ENCODE measurements around the gene HMGXB3.
"Not testable (repeated sequence)": the region's sequence is repeated elsewhere in the genome, so short reads cannot be mapped to it uniquely, and the experiment has no call there.

Gene HMGXB3

GRCh38 chr5:150068961-150069645 lies 68.6 kb downstream of the HMGXB3 start:
- DNase-seq (ENCODE audit: low read depth): no peak

GRCh38 chr5:150069672-150070627 lies 69.4 kb downstream of the HMGXB3 start:
- no peak for DNase-seq (ENCODE audit: low read depth)

- DNase-seq (ENCODE audit: low read depth): no peak
Observed at GRCh38 chr5:150070821-150071220, 70.3 kb downstream of the HMGXB3 start.

GRCh38 chr5:150073086-150073625 lies 72.6 kb downstream of the HMGXB3 start:
- no peak for DNase-seq (ENCODE audit: low read depth)

GRCh38 chr5:150073677-150074076 lies 73.1 kb downstream of the HMGXB3 start:
- no peak for DNase-seq (ENCODE audit: low read depth)

GRCh38 chr5:150075233-150075632 lies 74.7 kb downstream of the HMGXB3 start:
- no peak for DNase-seq (ENCODE audit: low read depth)

GRCh38 chr5:150075806-150076205 lies 75.3 kb downstream of the HMGXB3 start:
- no peak for DNase-seq (ENCODE audit: low read depth)

- DNase-seq (ENCODE audit: low read depth): no peak
Observed at GRCh38 chr5:150077060-150077459, 76.5 kb downstream of the HMGXB3 start.

GRCh38 chr5:150077996-150078801 lies 77.7 kb downstream of the HMGXB3 start:
- DNase-seq (ENCODE audit: low read depth): no peak

- DNase-seq (ENCODE audit: low read depth): no peak
Observed at GRCh38 chr5:150078802-150079689, 78.5 kb downstream of the HMGXB3 start.

GRCh38 chr5:150079909-150080461 lies 79.4 kb downstream of the HMGXB3 start:
- no peak for DNase-seq (ENCODE audit: low read depth)

GRCh38 chr5:150080696-150081435 lies 80.3 kb downstream of the HMGXB3 start:
- no peak for DNase-seq (ENCODE audit: low read depth)

- DNase-seq (ENCODE audit: low read depth): no peak
Observed at GRCh38 chr5:150081541-150082283, 81.2 kb downstream of the HMGXB3 start.

- no peak for DNase-seq (ENCODE audit: low read depth)
Observed at GRCh38 chr5:150082374-150082773, 81.8 kb downstream of the HMGXB3 start.

- DNase-seq (ENCODE audit: low read depth): no peak
Observed at GRCh38 chr5:150082889-150083288, 82.3 kb downstream of the HMGXB3 start.

- DNase-seq (ENCODE audit: low read depth): not testable (repeated sequence)
Observed at GRCh38 chr5:150084754-150085153, 84.2 kb downstream of the HMGXB3 start.

GRCh38 chr5:150085191-150085912 lies 84.8 kb downstream of the HMGXB3 start:
- DNase-seq (ENCODE audit: low read depth): no peak

GRCh38 chr5:150085950-150086715 lies 85.6 kb downstream of the HMGXB3 start, which contains the start of gene CSF1R:
Gene CSF1R (minus strand): TSS chr5:150086554. CDS start chr5:150086427, 127 bp downstream.
- no peak for DNase-seq (ENCODE audit: low read depth)
